CD4-positive, alpha-beta T cell treated with Interleukin-15 for 4 hours (primary cell): ENCODE measurements around the gene R3HDM2.

Experiments used
- DNase-seq: peaks from one replicate; pipeline ENCODE4 v3.0.0-alpha.2; 2020; ENCODE audit warnings: low spot score

R3HDM2 gene

DNA sequence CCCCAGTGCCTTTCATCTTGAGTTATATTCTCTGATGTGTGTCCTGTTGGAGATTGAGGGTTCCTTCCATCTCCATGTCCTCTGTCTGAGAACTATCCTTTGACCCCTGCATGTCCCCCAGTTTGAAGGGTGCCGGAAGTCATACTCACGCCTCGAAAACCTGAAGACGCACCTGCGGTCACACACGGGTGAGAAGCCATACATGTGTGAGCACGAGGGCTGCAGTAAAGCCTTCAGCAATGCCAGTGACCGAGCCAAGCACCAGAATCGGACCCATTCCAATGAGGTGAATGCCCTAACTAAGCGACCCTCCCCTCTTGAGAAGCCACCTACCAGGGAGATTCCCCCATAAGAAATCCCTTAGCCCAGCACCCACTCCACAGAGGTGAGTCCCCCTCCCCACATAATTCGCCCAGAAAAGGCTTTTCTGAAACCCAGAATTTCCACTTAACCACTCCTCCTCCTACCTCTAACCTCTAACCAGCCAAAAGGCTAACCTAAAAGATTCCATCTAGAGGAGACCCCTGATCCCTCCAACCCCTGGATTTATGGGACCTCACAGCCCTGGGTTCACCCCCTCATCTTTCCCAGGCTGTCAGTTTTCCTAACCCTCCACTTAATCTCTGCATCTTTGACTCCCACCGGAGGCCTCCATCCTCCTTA lies 36.5 kb upstream of the R3HDM2 start:
- DNase-seq, result no peak

DNA sequence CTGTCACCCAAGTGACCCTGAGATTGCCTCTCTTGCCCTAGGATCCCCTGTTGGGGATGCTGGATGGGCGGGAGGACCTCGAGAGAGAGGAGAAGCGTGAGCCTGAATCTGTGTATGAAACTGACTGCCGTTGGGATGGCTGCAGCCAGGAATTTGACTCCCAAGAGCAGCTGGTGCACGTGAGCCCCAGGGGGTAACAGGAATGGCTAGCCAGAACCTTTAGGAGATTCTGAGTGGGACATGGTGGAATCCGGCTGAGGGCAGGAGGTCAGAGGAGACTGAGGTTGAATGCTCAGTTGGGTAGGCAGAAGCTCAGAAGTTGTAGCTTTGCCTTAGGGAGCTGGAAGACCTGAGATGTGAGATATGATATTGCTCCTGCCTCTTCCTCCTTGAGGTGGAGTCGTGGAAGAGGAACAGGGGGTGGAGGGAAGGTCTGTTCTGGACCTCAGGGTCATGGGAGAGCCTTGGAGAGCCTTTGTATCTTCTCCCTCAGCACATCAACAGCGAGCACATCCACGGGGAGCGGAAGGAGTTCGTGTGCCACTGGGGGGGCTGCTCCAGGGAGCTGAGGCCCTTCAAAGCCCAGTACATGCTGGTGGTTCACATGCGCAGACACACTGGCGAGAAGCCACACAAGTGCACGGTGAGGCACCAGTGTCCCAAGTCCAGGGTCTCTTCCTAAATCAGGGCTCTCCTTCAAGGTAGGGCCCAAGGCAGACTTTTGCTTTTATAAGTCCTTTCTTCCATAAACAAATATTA lies 35.1 kb upstream of the R3HDM2 start:
- DNase-seq, result no peak

DNA sequence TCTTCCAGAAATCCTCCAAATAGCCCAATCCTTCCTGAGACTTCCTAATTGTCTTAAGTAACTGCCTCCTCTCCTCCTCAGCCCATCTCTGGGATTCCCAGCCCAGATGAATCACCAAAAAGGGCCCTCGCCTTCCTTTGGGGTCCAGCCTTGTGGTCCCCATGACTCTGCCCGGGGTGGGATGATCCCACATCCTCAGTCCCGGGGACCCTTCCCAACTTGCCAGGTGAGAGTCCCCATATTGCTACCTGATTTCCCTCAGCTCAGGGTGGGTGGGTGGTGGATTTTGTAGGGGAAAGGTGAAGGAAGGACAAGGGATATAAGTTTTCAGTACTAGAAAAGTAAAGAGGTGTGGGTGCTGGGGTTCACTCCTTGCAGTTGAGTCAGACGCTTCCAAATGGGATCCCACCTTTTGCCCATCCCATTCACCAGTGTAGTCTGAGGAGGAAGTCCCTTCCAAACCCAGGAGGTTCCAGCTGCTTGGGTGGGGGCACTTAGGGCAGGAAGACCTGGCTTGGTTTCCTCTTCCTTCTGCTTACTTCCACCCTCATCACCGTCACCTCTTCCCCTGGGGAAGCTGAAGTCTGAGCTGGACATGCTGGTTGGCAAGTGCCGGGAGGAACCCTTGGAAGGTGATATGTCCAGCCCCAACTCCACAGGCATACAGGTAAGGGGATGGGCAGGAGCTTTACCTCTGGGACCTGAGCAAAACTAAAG lies 34.3 kb upstream of the R3HDM2 start:
- DNase-seq, result no peak

DNA sequence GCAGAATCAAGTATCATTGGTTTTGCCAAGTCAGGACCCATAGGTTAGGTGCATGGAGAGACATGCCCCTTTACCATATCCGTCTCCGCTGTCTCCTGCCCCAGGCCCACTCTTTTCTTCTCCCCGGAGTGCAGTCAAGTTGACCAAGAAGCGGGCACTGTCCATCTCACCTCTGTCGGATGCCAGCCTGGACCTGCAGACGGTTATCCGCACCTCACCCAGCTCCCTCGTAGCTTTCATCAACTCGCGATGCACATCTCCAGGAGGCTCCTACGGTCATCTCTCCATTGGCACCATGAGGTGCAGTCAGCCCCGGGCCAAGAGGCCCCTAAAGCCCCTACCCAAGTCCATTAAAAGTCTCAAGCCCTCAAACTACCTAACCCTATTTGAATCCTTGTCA lies 33.7 kb upstream of the R3HDM2 start:
- no peak for DNase-seq

GRCh38 chr12:57462912-57463253 lies 32.0 kb upstream of the R3HDM2 start:
- DNase-seq, result no peak

DNA sequence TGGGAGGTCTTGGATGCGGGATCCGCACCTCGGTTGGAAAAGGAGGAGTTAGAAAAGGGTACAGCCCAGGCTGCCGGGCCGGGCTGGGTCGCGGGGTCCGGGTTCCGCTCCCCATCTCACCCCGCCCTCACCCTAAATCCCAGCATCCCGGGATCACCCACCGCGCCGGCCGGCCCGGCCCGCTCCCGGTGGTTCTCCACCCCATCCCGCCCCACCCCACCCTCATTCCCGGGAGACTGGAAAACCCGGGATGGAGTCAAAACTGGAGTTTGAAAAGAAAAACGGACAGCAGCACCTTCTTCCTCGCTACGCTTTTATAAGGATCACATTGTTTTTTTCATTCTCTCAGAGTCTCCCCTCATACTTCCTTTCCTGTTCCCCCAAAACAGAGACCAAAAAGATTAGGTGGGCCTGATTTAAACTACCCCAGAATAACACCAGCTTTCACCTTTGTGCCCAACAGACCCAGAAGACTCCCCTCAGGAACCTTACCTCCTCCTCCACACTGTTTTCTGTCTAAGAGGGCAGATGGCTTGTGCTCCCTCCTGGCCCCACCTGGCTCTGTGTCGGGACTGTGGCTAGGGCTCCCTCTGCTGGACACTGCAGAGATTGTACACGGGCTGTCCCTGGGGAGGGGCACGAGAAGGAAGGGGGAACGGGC lies 31.5 kb upstream of the R3HDM2 start:
- peak; percentile 92 for DNase-seq

DNA sequence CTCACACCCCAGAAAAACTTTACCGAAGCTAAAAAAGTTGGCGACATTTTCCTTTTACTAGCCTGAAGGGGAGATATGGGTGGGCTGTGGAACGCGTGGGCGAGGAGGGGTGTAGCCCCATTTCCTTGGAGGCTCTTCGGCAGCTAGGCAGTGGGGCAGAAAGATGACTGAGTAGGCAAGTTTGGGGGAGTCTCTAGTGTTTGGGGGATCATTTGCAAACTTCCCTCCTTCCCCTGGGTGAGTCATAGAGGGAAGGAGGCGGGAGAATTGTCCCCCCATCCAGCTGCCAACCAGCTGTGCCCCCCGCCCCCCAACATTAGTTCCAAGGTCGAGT lies 31.0 kb upstream of the R3HDM2 start:
- DNase-seq, result no peak

DNA sequence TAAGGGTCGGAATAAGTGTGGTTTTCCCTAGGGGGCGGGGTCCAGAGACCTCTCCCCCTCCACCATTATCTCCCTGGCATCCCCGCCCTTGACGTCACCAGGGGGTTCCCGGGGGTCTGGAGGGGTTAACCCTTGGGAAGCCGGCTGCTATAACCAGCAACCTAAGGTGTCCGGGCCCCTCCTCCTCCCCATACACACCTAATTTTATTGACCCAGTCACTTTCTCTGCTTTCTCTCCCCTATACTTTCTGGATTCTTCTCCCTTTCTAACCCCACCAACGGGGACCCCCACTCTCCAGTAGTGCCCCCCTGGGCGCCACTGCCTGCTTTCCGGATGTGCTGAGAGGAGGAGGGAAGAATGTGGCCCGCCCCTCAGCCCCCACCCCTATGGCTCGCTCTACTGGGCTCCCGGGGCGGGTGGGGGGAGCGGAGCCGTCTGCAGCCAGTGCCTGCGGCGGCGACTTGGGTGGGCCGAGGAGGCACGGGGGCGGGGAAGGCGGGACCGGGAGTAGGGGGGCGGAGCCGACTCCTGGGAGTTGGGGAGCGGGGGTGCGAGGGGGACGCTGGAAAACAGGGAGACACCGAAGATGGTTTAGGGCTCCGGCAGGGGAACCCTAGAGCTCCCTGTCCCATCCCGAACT lies 30.6 kb upstream of the R3HDM2 start:
- no peak for DNase-seq

DNA sequence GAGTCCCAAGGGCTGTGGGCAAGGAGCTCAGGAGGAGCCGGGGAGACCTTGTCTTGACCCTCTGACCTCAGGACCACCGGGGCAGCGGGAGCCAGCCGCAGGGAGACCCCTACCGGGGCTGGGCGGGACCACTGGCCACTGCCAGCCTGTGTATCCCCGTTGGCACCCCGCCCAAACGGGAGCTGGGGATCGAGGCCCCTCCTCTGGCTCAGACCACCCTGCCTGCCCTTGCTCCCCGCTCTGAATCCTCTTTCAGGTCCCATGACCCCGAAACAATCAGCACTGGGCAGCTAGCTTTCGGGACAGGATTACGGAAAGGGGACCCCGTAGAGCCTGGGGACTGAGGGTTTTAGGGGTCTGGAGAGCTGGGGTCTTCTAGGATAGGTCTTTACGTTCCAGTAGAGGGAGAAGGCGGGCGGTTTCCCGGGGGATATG lies 30.0 kb upstream of the R3HDM2 start:
- DNase-seq, result no peak

DNA sequence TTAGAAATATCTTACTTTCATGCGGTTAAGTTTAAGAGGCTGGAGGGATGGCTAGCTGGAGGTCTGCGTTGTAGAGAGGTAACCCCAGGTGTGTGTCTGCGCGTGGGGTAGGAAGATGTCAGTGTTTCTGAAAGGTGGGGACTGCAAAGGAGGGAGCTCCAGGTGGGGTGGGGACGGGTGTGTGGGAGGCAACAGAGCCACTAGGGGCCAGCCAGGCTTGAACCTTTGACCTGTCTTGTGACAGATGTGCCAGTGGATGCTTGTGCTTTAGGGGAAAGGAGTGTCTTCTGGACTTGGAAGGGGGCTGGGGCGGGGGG lies 29.6 kb upstream of the R3HDM2 start:
- no peak for DNase-seq

DNA sequence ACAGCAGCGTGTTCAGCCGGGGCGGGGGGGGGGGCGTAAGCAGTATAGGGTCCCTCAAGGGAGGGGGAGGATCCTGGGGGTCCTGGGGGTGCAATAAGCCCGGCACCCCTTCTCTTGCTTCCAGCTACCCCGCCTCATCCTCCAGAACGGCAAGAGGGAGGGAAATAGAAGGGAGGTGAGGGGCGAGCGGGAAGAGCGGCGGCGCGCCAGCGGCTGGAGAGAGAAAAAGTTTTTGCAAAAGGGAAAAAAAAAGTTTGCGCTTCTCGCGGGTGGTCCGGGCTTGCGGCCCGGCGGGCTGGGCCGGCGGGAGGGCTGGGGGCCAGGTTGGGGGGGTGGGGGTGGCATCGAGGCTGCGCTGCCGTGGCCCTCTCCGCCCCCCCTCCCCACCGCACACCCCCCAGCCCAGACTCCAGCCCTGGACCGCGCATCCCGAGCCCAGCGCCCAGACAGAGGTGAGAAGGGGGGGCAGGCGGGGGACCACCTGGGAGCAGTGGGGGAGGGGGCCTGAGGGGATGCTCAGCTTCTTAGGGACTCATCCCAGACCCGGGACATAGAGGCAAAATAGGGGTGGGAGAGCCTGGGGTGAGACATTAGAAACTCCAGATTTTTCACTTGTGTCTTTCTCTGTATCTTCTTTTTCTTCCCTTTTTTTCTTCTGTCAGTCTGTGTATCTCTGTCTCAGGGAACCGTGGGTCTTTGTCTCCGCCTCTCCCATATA lies 29.1 kb upstream of the R3HDM2 start, which contains the start of gene GLI1:
Gene GLI1, plus strand, starts transcription at position 36 of the 718 bp plus-strand sequence. CDS start 3,907 bp downstream, outside the sequence.
- no peak for DNase-seq

DNA sequence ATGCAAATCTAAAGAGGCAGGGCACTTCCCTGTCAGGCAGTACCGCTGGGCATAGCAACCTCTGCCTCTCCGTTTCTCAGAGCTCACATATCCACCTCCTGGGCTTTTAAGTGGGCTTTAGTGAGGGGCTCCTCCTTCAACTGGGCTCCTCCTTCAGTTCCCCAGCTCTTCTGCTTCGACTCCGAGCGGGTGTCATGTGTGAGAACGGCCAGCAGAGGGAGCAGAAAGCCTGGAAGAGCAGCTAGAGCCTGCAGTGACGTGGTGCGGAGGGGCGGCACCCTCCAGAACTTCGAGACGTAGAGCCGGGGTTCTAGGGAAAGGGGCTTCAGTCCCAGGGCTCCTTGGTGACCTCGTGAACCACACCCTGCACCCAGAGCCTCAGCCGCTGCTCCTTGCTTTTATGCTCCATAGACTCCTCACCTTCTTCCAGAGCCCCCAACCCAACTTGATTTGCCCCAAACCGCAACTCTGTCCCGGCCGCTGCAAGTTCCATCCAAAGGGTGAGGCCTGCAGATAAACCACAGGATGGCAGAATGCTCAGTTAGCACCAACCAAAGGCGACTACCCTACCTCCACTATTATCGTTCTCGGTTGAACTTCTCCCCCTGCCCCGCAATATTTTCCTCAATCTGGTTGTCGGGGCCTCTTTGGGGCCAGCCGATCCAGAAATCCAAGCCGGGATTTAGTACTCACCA lies 28.4 kb upstream of the R3HDM2 start:
- peak; percentile 94 for DNase-seq

- no peak for DNase-seq
Observed at GRCh38 chr12:57458665-57459054, 27.8 kb upstream of the R3HDM2 start.

- no peak for DNase-seq
Observed at GRCh38 chr12:57456737-57457490, 26.1 kb upstream of the R3HDM2 start.

- DNase-seq, result peak; percentile 55
Observed at GRCh38 chr12:57456145-57456700, 25.4 kb upstream of the R3HDM2 start.

GRCh38 chr12:57455374-57456144 lies 24.7 kb upstream of the R3HDM2 start:
- DNase-seq, result no peak

- DNase-seq, result no peak
Observed at GRCh38 chr12:57454566-57455373, 23.9 kb upstream of the R3HDM2 start, which contains the start of gene INHBE. INHBE (plus strand) TSS chr12:57455307; CDS start chr12:57455537, 230 bp downstream.

- DNase-seq, result no peak
Observed at GRCh38 chr12:57454213-57454565, 23.3 kb upstream of the R3HDM2 start.
